HG03469 (cell line): ENCODE results near the gene GMDS.
"Not testable (repeated sequence)": the region's sequence is repeated elsewhere in the genome, so short reads cannot be mapped to it uniquely, and the experiment has no call there.

Experiments used
- ATAC-seq: cut with Tn5 transposase; IDR thresholded peaks from one replicate; pipeline ENCODE4 v1.9.1; 2021; ENCODE audit warnings: mild to moderate bottlenecking, moderate library complexity, moderate number of reproducible peaks; ENCODE audit not compliant: unreplicated experiment

Gene GMDS

DNA sequence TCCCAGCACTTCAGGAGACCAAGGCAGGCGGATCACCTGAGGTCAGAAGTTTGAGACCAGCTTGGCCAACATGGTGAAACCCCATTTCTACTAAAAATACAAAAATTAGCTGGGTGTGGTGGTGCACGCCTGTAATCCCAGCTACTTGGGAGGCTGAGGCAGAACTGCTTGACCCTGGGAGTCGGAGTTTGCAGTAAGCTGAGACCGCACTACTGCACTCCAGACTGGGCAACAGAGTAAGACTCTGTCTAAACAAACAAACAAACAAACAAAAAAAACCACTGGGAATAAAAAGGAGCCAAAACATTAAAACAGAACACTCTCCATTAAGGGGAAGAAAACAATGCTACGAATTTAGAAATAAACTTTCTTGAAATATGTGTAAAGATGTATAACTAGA, 576.9 kb downstream of the GMDS start:
- not testable (repeated sequence) for ATAC-seq

DNA sequence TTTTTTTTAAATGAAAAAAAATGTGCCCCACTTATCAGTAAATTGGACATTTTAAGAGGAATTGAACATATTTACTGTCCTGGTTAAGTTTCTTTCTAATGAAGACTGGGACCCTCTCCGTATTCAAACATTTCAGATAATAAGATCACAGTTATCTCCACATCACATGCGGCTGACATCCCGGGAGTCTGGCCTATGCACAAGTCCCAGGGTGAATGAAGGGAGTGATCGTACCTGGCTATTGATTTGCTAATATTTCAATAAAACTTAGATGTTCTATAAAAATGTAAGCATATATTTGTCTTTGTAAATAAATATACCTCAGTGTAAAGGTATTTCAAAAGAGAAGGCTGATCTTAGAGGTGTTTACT, 577.6 kb downstream of the GMDS start:
- no peak for ATAC-seq

DNA sequence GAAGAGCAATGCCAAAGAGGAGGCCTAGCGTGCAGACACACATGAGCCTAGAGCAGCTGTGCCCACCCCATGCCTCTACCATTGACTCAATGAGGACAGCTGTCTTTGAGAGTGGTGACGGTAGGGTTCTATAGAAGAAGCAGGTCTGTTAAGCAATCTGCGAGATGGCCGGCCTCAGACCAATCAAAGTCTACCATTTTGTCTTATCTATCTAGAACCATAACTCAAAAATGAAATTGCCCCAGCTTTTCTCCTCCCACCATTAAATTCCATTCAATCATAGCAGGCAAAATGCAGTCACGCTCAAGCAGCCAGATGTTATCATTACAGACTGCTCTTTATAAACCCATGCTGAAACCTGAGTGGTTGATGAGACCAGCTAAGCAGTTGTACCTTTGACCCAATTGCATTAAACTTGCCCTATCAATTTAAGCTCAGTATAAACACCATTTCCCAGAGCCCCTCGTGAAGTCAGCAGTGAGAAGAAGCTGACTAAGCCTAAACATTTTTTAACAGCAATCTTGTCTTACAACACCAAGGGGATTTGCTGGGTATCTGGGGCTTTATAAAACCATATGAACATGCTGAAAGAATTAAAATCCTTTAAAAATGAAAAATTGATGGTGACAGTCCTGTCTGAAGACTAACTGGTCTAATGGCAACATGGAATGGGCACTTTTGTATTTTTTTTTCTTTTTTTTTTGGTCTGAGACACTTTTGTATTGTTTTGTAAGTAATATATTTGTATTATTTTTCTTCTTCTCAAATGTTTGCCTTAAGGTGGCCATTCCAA, 578.2 kb downstream of the GMDS start:
- no peak for ATAC-seq

DNA sequence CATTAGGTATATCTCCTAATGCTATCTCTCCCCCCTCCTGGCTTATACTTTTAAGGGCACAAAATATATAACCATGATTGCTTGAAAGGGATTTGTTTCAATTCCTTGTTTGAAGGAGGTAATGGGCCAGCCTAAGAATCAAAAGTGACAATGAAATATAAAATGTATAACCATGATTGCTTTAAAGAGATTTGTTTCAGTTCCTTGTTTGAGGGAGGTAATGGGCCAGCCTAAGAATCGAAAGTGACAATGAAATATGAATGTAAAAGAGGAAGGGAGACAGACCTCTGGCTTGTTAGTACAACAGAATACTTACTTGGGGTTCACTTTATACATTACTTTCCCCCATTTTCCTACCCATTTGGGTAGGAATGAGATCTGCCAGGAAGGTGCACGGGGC, 580.2 kb downstream of the GMDS start:
- ATAC-seq, result peak; percentile 78

DNA sequence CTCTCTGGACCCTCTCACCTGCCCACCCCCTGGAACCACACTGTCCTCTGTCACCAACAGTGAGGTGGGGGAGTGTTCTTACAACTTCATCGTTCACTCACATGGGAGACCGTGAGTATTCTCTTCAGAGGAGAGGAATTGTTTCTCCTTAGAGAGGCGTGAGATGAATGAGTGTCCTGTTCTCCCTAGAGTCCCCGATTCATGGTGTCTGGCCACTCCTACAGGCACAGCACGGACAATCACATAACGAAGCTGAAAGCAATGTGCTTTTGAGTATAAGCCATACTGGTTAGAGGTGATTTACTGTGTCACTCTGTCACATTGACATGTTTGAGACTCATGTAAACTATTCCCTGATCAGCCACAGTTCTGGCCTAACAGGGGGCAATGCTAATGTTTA, 581.1 kb downstream of the GMDS start:
- ATAC-seq, result no peak

DNA sequence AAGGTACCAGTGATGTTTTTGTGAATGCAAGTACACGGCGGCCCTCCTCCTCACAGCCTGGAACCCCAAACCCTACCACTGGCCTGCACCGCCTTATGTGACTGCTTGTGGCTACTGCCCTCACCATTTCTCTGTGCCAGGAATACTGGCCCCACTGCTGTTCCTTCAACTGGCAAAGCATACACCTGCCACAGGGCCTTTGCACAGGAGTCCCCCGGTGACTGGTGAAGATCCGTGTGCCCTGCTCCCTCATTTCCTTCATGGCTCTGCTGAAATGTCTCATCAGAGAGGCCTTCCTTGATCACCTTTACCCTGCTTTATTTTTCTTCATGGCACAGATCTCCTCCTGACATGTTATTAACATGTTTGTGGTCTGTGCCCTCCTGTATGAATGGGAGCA, 581.9 kb downstream of the GMDS start:
- no peak for ATAC-seq

DNA sequence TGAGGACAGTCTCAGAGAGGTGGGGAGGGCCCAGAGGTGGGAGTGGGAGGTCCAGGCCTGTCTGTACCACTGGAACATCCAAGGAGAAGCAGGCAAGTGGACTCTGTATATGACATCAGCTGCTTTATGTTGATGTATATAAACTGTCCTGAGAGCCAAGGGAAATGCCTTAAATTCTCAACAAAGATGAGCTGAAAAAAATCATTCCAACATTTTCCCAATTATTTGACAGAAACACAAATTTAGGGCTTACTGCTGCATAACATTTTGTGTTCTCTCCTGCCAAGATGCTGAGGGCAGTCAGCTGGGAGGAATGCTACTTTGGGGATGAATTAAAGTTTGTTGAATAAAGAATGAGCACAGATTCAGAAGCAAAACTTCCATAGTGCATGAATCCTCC, 582.9 kb downstream of the GMDS start:
- no peak for ATAC-seq

DNA sequence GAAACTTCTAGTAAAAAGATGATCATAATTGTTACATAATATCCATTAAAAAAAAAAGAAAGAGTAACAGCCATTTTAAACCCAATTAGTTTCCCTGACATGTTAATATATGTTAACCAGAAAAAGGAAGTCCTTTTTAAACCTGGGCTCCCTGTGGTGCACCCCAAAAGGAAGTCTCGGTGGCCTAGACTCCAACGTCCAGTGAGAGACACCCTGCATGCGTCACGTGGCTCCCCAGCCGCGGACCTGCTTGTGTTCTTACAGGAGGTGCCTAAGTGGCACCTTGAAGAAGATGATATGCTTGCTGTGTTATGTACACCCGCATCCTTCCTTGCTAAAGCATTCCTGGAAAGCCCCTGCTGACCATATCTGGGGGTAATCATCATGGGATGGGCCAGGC, 585.6 kb downstream of the GMDS start:
- ATAC-seq, result no peak

DNA sequence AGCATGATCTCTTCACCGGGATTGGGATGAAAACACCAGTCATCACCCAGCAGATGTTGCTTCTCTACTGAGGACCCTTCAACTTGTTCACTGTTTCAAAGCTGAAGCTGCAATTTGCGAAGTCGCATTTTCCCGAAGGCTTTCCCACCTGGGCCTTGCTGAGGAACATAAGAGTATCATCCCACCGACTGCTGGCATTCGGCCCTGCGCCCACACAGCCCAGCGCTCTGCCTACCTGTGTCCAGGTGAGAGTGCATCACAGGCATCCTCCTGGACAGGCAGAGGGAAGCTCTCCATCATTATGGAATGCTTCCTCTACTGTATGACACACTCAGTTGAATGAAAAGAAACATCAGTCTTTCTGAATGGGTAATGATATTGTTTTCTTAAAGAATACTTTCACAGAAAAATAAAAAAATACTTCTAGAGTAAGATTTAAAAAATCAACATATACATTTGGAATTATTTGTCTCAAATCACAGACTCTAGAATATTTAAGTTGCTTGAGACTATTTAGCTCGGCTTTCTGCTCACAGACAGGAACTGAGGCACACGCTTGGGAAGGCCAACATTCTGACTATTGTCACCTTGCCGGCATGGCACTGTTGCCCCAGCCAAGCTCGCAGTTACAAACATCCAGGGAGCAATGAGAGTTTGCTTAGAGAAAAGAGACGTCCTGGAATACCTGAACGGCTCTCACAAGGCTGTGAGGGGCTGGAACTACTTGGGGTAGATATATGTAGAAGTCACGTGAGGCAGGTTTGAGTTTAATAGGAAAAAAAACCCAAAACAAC, 587.0 kb downstream of the GMDS start:
- no peak for ATAC-seq

DNA sequence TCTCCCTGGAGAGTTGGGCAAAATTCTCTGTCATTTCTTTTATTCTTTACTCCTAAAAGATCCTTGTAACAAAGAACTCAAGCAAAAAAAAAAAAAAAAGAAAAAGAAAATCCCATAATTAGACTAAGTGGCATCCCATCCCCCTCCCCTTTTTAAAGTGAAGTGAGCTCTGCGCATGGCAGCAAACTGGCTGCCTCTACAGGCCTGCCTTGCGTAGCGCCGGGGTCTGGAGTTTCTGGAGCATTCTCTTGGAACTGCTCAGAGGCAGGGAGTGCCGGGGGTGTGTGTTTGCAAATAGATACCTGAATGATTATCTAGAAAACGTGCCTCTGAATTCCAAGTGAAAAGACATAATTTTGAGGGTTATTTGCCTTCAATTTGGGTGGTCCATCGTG, 587.6 kb downstream of the GMDS start:
- ATAC-seq, result no peak

DNA sequence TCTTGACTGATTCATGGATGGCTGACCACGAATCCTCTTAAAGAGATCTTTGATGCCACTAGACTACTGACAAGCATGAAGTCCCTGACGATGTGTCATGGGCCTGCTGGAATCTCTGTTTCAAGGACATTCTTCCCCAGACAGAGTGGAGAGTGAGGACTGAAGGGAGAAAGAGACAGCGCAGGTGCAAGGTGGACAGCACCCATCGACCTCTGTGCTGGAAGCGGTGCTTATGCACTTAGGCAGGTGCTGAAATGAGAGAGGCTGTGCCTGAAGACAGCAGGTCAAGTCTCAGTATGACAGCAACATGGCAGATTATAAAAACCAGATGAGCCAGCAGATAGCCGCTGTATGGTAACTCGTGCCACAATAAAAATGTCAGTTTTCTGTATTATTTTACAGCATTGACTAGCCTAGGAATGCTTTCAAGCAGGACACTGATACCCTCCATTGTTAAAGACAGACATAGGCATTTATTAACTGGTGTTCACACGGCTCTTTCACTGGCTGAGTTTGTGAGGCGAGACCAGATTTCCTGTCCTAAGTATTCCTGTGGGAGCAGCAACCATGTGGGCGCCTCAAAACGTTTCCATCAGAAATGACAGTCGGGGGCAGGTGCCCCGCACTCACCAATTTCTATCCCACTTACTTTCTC, 588.2 kb downstream of the GMDS start:
- ATAC-seq, result no peak

DNA sequence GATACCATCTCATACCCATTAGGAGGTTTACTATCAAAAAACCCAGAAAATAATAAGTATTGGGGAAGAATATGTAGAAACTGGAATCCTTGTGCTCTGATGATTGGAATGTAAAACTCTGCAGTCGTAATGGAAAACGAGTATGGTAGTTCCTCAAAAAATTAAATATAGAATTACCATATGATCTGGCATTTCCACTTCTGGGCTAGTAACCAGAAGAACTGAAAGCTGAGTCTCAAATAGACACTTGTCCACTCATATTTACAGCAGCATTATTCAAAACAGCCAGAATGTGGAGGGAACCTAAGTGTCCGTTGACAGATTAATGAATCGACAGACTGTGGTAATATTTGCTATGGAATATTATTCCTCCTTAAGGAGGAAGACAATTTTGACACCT, 591.4 kb downstream of the GMDS start:
- no peak for ATAC-seq

DNA sequence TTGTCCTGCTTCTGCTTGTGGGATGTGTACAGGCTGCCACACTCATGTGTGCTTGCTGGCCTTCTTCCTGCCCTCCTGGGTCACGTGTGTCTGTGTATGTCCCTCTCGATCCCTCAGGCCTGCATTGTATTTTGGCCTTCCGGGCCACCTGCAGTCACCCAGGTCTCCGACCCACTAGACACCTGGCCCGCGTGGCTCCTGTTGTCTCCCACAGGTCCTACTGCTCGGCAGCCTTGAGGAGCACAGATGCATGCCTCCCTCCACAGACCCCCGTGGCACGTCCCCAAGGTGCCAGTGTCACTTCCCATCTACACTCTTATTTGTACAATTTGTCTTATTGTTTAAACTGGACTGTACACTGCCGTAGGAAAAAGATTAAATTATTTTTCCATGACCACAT, 592.6 kb downstream of the GMDS start:
- no peak for ATAC-seq

DNA sequence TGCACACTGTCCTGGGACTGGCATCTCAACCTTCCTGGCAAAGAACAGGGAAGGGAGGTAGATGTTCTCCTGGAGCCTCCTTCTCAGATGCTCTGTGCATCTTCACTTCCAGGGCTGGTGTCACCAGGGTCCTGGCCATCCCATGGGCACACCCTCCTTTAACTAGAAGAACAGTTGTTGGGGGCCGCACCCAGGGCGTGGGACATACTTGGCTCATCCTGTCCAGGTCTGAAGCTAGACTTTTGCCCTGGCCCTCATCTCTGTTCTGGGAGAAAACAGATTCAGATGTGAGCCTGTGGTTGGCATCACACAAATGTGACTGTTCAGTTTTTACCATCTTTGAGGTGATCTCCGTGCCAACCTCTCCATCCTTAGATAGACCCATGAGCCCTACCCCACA, 594.0 kb downstream of the GMDS start:
- ATAC-seq, result no peak

DNA sequence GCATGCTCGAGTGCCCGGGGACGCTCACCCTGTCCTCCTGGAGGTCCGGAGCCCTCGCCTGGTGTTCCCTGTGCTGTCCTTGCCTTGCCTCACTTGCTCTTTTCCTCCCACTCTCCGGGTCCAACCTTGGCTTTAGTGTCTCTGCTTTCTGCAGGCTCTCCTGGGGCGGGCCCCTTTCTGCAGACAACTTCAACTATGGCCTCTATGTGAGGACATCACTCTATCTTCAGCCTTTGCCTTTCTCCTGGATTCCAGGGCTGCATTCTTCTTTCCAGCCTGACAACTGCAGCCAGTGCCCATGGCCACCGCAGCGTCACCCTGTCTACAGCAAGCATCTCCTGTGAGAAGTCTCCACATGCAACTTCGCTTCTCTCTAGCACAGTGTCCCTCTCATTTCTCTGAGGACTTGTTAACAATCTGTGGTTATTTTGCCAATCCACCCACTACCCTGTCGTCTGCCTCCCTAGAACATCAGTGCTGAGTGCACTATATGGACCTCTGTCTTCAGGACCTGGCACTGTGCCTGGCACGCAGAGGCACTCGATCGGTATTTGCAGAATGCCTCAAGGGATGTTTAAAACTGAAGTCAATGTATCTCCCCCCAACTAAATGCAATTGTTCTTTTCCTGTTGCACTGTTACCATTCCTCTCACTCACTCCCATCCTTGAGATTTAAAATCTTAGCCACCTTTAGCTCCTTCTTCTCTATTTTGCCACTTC, 599.8 kb downstream of the GMDS start:
- no peak for ATAC-seq

DNA sequence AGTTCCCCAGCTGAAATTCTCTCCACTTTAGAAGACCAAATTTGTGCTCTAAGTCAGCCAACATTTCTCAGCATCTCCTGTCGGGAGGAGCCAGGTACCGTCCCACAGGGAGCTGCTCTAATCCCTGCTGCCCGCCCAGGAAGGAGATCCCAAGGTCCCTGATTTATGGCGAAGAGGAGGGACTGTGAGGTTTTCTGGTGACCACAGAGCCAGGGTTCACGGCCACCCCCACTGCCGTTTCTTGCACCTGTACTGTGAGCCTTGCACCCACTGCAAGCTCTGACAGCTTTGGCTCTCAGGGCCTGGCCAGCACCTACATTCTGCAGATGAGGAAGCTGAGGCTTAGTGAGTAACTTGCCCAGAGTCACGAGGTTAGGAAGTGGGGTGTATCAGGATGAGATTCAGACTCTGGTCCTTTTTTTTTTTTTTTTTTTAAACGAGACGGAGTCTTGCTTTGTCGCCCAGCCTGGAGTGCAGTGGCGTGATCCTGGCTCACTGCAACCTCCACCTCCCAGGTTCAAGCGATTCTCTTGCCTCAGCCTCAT, 600.8 kb downstream of the GMDS start:
- no peak for ATAC-seq

DNA sequence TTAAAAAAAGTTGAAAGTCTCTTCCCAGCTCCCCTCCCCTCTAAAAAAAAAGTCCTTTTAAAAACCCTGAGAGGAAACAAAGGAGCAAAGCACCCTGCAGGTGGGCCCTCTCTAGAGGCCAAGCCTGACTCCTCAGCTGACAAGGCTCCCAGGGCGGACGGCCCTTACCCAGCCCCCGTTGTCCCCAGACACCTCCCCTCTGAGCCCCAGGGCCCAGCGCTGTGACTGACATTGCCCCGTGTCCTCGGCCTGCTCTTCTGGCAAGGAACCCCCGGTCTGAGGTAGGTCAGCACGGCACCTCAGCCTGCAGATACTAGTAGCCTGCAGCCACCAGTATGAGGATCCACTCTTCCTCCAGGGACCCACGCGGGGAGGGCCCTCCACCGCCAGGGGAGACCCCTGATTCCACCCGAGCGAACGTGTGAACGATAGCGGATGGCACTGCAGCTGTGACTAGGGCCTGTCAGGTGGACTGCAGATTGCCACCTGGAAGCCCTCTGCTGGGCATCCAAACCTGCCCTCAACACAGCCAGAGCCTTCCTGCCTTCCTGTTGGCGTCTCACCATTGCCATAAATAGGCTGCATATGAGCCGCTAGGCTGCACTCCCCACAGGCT, 601.5 kb downstream of the GMDS start:
- no peak for ATAC-seq

DNA sequence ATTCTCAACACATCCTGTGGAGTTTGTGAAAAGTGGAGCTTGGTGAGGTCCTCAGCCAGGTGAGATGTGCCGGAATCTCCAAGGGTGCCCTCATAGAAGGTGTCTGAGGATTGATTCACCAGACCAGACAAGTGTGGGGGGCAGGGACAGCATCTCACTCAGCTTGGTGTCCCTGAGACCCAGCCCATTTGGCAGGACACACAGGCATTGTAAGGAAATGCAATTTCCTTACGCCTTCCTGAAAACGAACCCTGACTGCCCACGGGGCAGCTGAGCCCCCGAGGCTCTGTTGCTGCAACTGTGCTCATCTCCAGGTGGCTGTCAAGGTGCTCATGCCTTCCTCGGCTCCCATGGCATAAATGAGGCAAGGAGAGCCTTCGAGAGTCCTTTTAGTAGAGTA, 602.3 kb downstream of the GMDS start:
- ATAC-seq, result no peak

DNA sequence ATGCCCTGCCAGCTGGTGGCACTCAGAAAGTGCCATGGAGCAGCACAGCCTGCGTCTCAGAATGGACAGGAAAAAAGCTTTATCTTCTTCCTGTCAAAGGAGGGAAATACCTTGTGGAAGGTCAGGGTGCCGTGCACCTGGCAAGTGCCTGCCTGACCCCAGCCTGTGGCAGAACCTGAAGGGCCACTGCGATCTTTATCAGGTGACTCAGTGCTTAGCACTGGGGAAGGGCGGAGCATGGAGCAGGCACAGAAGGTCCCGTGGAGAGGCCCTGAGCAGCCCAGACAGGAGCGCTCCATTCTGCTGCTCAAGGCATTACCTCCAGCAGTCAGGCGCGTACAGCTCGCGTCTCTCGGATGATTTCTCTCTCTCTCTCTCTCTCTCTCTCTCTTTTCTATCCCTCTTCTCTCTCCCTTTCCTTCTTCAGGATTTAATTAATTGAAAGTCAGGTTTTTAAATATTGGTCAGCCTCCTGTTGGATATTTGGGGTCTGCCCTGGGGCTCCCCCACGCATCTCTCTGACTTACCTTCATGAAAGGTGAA, 604.0 kb downstream of the GMDS start:
- ATAC-seq, result no peak

DNA sequence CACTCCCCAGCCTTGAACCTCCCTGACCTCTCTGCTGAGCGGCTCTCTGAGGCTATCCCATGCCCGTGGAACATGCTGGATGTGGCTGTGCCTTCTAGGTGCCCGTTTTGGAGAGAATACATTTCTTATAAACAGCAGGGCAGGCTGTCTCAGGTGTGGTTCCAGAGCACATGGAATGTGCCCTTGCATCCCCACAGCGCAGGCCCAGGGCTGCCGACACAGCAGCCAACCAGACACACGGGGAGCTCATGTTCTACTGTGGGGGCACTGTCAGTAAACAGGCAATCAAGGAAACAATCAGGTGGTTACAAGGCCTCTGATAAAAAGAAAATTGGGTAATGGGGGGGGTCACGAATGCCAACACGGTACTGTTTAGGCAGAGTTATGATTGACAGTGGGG, 604.9 kb downstream of the GMDS start:
- ATAC-seq, result no peak
